ENCODE measurements around the gene AKR7A3.

The AKR7A3 gene

GRCh38 chr1:19325958-19326747, 37.6 kb upstream of the AKR7A3 start:
- Histone ChIP-seq H3K4me1 (ENCODE audit: insufficient read depth, insufficient read length) (peaks cover 3% of the 10 kb centered on the region), H3K9me3 (ENCODE audit: insufficient read depth, low read length) (no peaks in the 10 kb centered on the region), H3K9ac (ENCODE audit: insufficient read length, low read depth) (no peak overlapping the region), H3K36me3 (ENCODE audit: insufficient read depth, insufficient read length, low read length) (peaks cover 65% of the 10 kb centered on the region), H3K4me3 (ENCODE audit: insufficient read length, low read depth) (no peak overlapping the region), H3K27me3 (ENCODE audit: insufficient read depth, insufficient read length) (no peaks in the 10 kb centered on the region)
- TF ChIP-seq ZNF274 (IDR thresholded peaks at IDR 0.05; ENCODE audit: low read depth, low read length) (no peak), YY1 (IDR thresholded peaks at IDR 0.05; ENCODE audit: insufficient read depth, insufficient read length) (no peak), SUZ12 (IDR thresholded peaks at IDR 0.05; ENCODE audit: extremely low read depth, insufficient read depth, insufficient read length) (no peak)
- no peak for DNase-seq (ENCODE audit: low read depth, low spot score)

GRCh38 chr1:19325368-19325957, 36.9 kb upstream of the AKR7A3 start:
- H3K9ac ChIP-seq (ENCODE audit: insufficient read length, low read depth), result no peak overlapping the region
- no peak overlapping the region for H3K4me3 ChIP-seq (ENCODE audit: insufficient read length, low read depth)
- no peak for TF ChIP-seq SUZ12 (IDR thresholded peaks at IDR 0.05; ENCODE audit: extremely low read depth, insufficient read depth, insufficient read length)
- H3K27me3 ChIP-seq (ENCODE audit: insufficient read depth, insufficient read length), result no peaks in the 10 kb centered on the region
- H3K4me1 ChIP-seq (ENCODE audit: insufficient read depth, insufficient read length), result peaks cover 3% of the 10 kb centered on the region
- DNase-seq (ENCODE audit: low read depth, low spot score), result no peak
- peaks cover 63% of the 10 kb centered on the region for H3K36me3 ChIP-seq (ENCODE audit: insufficient read depth, insufficient read length, low read length)
- no peaks in the 10 kb centered on the region for H3K9me3 ChIP-seq (ENCODE audit: insufficient read depth, low read length)

GRCh38 chr1:19324665-19324990, 36.1 kb upstream of the AKR7A3 start:
- Histone ChIP-seq H3K9me3 (ENCODE audit: insufficient read depth, low read length) (no peaks in the 10 kb centered on the region), H3K27me3 (ENCODE audit: insufficient read depth, insufficient read length) (no peaks in the 10 kb centered on the region), H3K4me1 (ENCODE audit: insufficient read depth, insufficient read length) (peaks cover 3% of the 10 kb centered on the region), H3K9ac (ENCODE audit: insufficient read length, low read depth) (no peak overlapping the region), H3K36me3 (ENCODE audit: insufficient read depth, insufficient read length, low read length) (peaks cover 57% of the 10 kb centered on the region), H3K4me3 (ENCODE audit: insufficient read length, low read depth) (no peak overlapping the region)
- TF ChIP-seq SUZ12 (IDR thresholded peaks at IDR 0.05; ENCODE audit: extremely low read depth, insufficient read depth, insufficient read length) (no peak), YY1 (IDR thresholded peaks at IDR 0.05; ENCODE audit: insufficient read depth, insufficient read length) (no peak)
- DNase-seq (ENCODE audit: low read depth, low spot score), result no peak

GRCh38 chr1:19323987-19324664, 35.6 kb upstream of the AKR7A3 start:
- no peak for TF ChIP-seq ZNF274 (IDR thresholded peaks at IDR 0.05; ENCODE audit: low read depth, low read length)
- TF ChIP-seq SUZ12 (IDR thresholded peaks at IDR 0.05; ENCODE audit: extremely low read depth, insufficient read depth, insufficient read length), result no peak
- TF ChIP-seq YY1 (IDR thresholded peaks at IDR 0.05; ENCODE audit: insufficient read depth, insufficient read length), result no peak
- H3K4me1 ChIP-seq (ENCODE audit: insufficient read depth, insufficient read length), result peaks cover 3% of the 10 kb centered on the region
- H3K36me3 ChIP-seq (ENCODE audit: insufficient read depth, insufficient read length, low read length), result peaks cover 55% of the 10 kb centered on the region
- H3K9ac ChIP-seq (ENCODE audit: insufficient read length, low read depth), result no peak overlapping the region
- no peak overlapping the region for H3K4me3 ChIP-seq (ENCODE audit: insufficient read length, low read depth)
- H3K9me3 ChIP-seq (ENCODE audit: insufficient read depth, low read length), result no peaks in the 10 kb centered on the region
- no peak for DNase-seq (ENCODE audit: low read depth, low spot score)
- no peaks in the 10 kb centered on the region for H3K27me3 ChIP-seq (ENCODE audit: insufficient read depth, insufficient read length)

- H3K4me3 ChIP-seq (ENCODE audit: insufficient read length, low read depth), result no peak overlapping the region
- H3K9ac ChIP-seq (ENCODE audit: insufficient read length, low read depth), result no peak overlapping the region
- DNase-seq (ENCODE audit: low read depth, low spot score), result no peak
- no peaks in the 10 kb centered on the region for H3K27me3 ChIP-seq (ENCODE audit: insufficient read depth, insufficient read length)
- no peaks in the 10 kb centered on the region for H3K9me3 ChIP-seq (ENCODE audit: insufficient read depth, low read length)
- peaks cover 58% of the 10 kb centered on the region for H3K36me3 ChIP-seq (ENCODE audit: insufficient read depth, insufficient read length, low read length)
- no peak for TF ChIP-seq YY1 (IDR thresholded peaks at IDR 0.05; ENCODE audit: insufficient read depth, insufficient read length)
- no peak for TF ChIP-seq ZNF274 (IDR thresholded peaks at IDR 0.05; ENCODE audit: low read depth, low read length)
- no peak for TF ChIP-seq SUZ12 (IDR thresholded peaks at IDR 0.05; ENCODE audit: extremely low read depth, insufficient read depth, insufficient read length)
- H3K4me1 ChIP-seq (ENCODE audit: insufficient read depth, insufficient read length), result peaks cover 3% of the 10 kb centered on the region
Measured at GRCh38 chr1:19322481-19322880, 33.9 kb upstream of the AKR7A3 start.

- TF ChIP-seq ZNF274 (IDR thresholded peaks at IDR 0.05; ENCODE audit: low read depth, low read length), result no peak
- TF ChIP-seq SUZ12 (IDR thresholded peaks at IDR 0.05; ENCODE audit: extremely low read depth, insufficient read depth, insufficient read length), result no peak
- TF ChIP-seq YY1 (IDR thresholded peaks at IDR 0.05; ENCODE audit: insufficient read depth, insufficient read length), result no peak
- no peak overlapping the region for H3K4me3 ChIP-seq (ENCODE audit: insufficient read length, low read depth)
- no peak for DNase-seq (ENCODE audit: low read depth, low spot score)
- H3K27me3 ChIP-seq (ENCODE audit: insufficient read depth, insufficient read length), result no peaks in the 10 kb centered on the region
- H3K4me1 ChIP-seq (ENCODE audit: insufficient read depth, insufficient read length), result peaks cover 8% of the 10 kb centered on the region
- no peaks in the 10 kb centered on the region for H3K9me3 ChIP-seq (ENCODE audit: insufficient read depth, low read length)
- peaks cover 52% of the 10 kb centered on the region for H3K36me3 ChIP-seq (ENCODE audit: insufficient read depth, insufficient read length, low read length)
- no peak overlapping the region for H3K9ac ChIP-seq (ENCODE audit: insufficient read length, low read depth)
Measured at GRCh38 chr1:19321071-19321470, 32.5 kb upstream of the AKR7A3 start.

- no peaks in the 10 kb centered on the region for H3K9me3 ChIP-seq (ENCODE audit: insufficient read depth, low read length)
- H3K9ac ChIP-seq (ENCODE audit: insufficient read length, low read depth), result no peak overlapping the region
- H3K36me3 ChIP-seq (ENCODE audit: insufficient read depth, insufficient read length, low read length), result peaks cover 40% of the 10 kb centered on the region
- TF ChIP-seq SUZ12 (IDR thresholded peaks at IDR 0.05; ENCODE audit: extremely low read depth, insufficient read depth, insufficient read length) (no peak), YY1 (IDR thresholded peaks at IDR 0.05; ENCODE audit: insufficient read depth, insufficient read length) (no peak), ZNF274 (IDR thresholded peaks at IDR 0.05; ENCODE audit: low read depth, low read length) (no peak)
- peaks cover 5% of the 10 kb centered on the region for H3K4me1 ChIP-seq (ENCODE audit: insufficient read depth, insufficient read length)
- H3K27me3 ChIP-seq (ENCODE audit: insufficient read depth, insufficient read length), result no peaks in the 10 kb centered on the region
- no peak for DNase-seq (ENCODE audit: low read depth, low spot score)
- H3K4me3 ChIP-seq (ENCODE audit: insufficient read length, low read depth), result no peak overlapping the region
Measured at GRCh38 chr1:19319196-19319595, 30.6 kb upstream of the AKR7A3 start.
